GM12891 (cell line): ENCODE measurements around the gene CAV2.

Experiments used
- POLR2A ChIP-seq: IDR thresholded peaks from 2 replicates; pipeline ENCODE4 v1.6.1; 2011; ENCODE audit warnings: low read depth, low read length, control low read depth
- POLR2AphosphoS5 ChIP-seq: IDR thresholded peaks from 2 replicates; pipeline ENCODE4 v1.6.1; 2011; ENCODE audit warnings: low read depth, low read length, control low read depth
- POU2F2 ChIP-seq: IDR thresholded peaks from 2 replicates; pipeline ENCODE4 v1.6.1; 2011; ENCODE audit warnings: low read depth, mild to moderate bottlenecking, control low read depth, low read length, moderate library complexity
- TAF1 ChIP-seq: IDR thresholded peaks from 2 replicates; pipeline ENCODE4 v1.6.1; 2011; ENCODE audit warnings: low read depth, low read length, control low read depth

DNA sequence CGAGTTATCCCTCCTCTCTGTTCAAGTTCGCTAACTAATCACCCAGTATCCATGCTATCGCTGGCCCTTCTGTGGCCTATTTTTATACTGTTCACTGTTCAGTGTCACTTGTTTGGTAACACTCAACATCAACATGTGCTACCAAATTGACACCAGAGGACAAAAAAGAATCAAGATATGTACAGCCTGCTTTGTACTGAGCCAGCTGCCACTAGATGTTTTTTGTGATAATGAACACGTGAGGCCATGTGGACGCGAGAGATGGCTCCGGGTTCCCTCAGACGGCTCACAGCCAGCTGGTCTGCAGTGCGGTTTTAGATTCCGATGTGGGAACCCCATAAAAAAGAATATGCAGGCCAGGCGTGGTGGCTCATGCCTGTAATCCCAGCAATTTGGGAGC lies 46.5 kb downstream of the CAV2 start:
- TF ChIP-seq POLR2A (no peak), TAF1 (no peak), POU2F2 (no peak), POLR2AphosphoS5 (no peak)
